ENCODE data around the gene GPX5.
A peak's percentile ranks its signal among the peaks of the same experiment; 100 is the strongest.

The GPX5 gene

DNA sequence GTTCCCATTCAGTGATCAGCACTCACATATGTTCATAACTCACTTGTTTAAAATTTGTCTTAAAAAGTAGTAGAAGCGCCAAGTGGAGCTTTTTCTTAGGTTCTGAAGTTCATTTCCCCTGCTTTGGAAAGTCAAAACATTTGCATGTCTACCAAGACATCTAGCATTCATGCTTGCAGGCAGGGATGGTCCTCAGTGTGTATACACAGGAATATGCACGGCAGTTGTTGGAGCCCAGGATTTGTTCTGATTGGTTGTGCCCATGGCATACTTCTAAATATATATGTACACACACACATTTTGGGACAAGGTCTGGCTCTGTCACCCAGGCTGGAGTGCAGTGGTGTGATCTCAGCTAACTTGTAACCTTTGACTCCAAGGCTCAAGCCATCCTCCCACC, 7.7 kb upstream of the GPX5 start:
- H3K9ac ChIP-seq (ENCODE audit: low read length) = no peak overlapping the region
- no peak overlapping the region for H3K4me2 ChIP-seq (ENCODE audit: low read length)
- no peak overlapping the region for H3K23ac ChIP-seq (ENCODE audit: low read length)
- no peak overlapping the region for H3K4ac ChIP-seq (ENCODE audit: low read depth, low read length)
- no peak overlapping the region for H3K18ac ChIP-seq (ENCODE audit: low read length)
- H2BK15ac ChIP-seq (replicated peaks; ENCODE audit: low read depth) = no peak overlapping the region
- no peak overlapping the region for H3K27ac ChIP-seq (ENCODE audit: low read depth, low read length)
- no peak for DNase-seq
- no peaks in the 10 kb centered on the region for H3K36me3 ChIP-seq (ENCODE audit: control insufficient read depth, insufficient read depth, low read length)
- no peak overlapping the region for H4K8ac ChIP-seq (ENCODE audit: low read depth, low read length)
- no peak overlapping the region for H2BK5ac ChIP-seq (ENCODE audit: low read length)
- no peak overlapping the region for H4K5ac ChIP-seq (ENCODE audit: low read length)
- no peaks in the 10 kb centered on the region for H3K79me2 ChIP-seq (ENCODE audit: control insufficient read depth, insufficient read depth, low read length)
- no peak overlapping the region for H2BK120ac ChIP-seq (ENCODE audit: low read depth, low read length)
- no peak overlapping the region for H3K56ac ChIP-seq (ENCODE audit: low read length)
- no CpG with 5 or more reads among the region's 2 CpGs for WGBS (ENCODE audit: extremely low coverage, insufficient coverage, low lambda C conversion rate)
- H3K4me1 ChIP-seq (ENCODE audit: control insufficient read depth, low read depth, low read length) = no peaks in the 10 kb centered on the region
- H3K27me3 ChIP-seq (ENCODE audit: insufficient read depth, low read length, poor library complexity) = no peaks in the 10 kb centered on the region
- H2AK5ac ChIP-seq (ENCODE audit: low read length) = no peak overlapping the region
- no peaks in the 10 kb centered on the region for H3K79me1 ChIP-seq (ENCODE audit: low read length)
- no peak overlapping the region for H3K4me3 ChIP-seq (ENCODE audit: low read length)

DNA sequence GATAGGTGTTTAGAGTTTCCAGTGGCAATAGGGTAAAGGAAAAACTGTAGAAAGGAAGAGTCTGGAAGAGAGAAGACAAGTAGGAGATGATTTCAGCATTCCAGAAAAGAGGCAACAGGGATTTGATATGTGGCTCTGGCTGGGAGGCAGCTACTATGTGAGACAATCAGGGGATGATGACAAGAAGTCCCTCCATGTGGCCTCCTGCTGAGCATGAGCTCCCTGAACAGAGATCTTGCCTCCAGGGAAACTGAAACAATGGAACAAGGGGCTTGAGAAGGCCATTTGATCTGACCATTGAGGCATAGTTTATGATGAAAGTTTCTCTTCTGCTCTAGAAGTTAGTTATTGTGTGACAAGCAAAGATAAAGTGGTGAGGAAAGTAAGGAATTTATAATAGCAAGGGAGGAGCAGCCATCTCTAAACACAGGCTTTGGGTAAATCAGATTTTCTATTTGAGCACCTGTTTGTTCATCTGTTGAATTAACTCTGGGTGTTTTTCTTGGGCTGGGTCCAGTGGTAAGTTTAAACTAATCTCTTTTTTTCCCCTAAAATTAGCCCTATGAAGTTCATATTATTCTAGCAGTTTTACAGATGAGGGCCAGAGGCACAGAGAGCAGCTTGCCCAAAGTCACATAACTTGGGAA, 3.0 kb upstream of the GPX5 start:
- Histone ChIP-seq H3K56ac (ENCODE audit: low read length) (no peak overlapping the region), H3K23ac (ENCODE audit: low read length) (no peak overlapping the region), H2BK5ac (ENCODE audit: low read length) (no peak overlapping the region), H3K18ac (ENCODE audit: low read length) (no peak overlapping the region), H2AK5ac (ENCODE audit: low read length) (no peak overlapping the region), H3K4me1 (ENCODE audit: control insufficient read depth, low read depth, low read length) (no peaks in the 10 kb centered on the region), H3K27me3 (ENCODE audit: insufficient read depth, low read length, poor library complexity) (no peaks in the 10 kb centered on the region), H3K4me2 (ENCODE audit: low read length) (no peak overlapping the region), H3K79me2 (ENCODE audit: control insufficient read depth, insufficient read depth, low read length) (no peaks in the 10 kb centered on the region), H2BK120ac (ENCODE audit: low read depth, low read length) (no peak overlapping the region), H3K9ac (ENCODE audit: low read length) (no peak overlapping the region), H3K4ac (ENCODE audit: low read depth, low read length) (no peak overlapping the region), H4K8ac (ENCODE audit: low read depth, low read length) (no peak overlapping the region), H3K4me3 (ENCODE audit: low read length) (no peak overlapping the region), H3K36me3 (ENCODE audit: control insufficient read depth, insufficient read depth, low read length) (no peaks in the 10 kb centered on the region), H3K27ac (ENCODE audit: low read depth, low read length) (no peak overlapping the region), H4K5ac (ENCODE audit: low read length) (no peak overlapping the region), H3K79me1 (ENCODE audit: low read length) (no peaks in the 10 kb centered on the region), H2BK15ac (replicated peaks; ENCODE audit: low read depth) (no peak overlapping the region)
- DNase-seq = peak; percentile 74

DNA sequence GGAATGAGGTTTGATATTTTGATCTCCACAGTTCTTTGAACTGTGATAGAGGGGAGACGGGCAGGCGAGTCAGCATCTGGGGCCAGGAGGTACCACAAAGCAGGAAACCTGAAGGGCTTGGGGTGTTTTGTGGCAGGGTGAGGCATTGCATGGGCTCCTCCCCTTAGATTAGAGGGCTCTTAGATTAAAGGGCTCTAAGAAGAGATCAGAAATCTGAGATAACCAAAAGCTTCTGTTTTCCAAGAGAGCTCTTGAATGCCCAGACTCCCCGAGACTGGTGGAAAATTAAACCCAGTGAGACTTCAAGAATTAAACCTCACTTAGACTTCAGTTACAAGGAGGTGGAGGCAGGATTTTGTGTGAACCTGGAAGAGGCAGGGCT, 2.4 kb upstream of the GPX5 start:
- Histone ChIP-seq H2BK120ac (ENCODE audit: low read depth, low read length) (no peak overlapping the region), H3K27me3 (ENCODE audit: insufficient read depth, low read length, poor library complexity) (no peaks in the 10 kb centered on the region), H2BK5ac (ENCODE audit: low read length) (no peak overlapping the region), H3K4me2 (ENCODE audit: low read length) (no peak overlapping the region), H3K27ac (ENCODE audit: low read depth, low read length) (no peak overlapping the region), H2BK15ac (replicated peaks; ENCODE audit: low read depth) (no peak overlapping the region), H4K8ac (ENCODE audit: low read depth, low read length) (no peak overlapping the region), H3K79me1 (ENCODE audit: low read length) (no peaks in the 10 kb centered on the region), H3K36me3 (ENCODE audit: control insufficient read depth, insufficient read depth, low read length) (no peaks in the 10 kb centered on the region), H3K79me2 (ENCODE audit: control insufficient read depth, insufficient read depth, low read length) (no peaks in the 10 kb centered on the region), H3K23ac (ENCODE audit: low read length) (no peak overlapping the region), H3K4me1 (ENCODE audit: control insufficient read depth, low read depth, low read length) (no peaks in the 10 kb centered on the region), H3K18ac (ENCODE audit: low read length) (no peak overlapping the region), H3K4me3 (ENCODE audit: low read length) (no peak overlapping the region), H3K9ac (ENCODE audit: low read length) (no peak overlapping the region), H3K4ac (ENCODE audit: low read depth, low read length) (no peak overlapping the region), H3K56ac (ENCODE audit: low read length) (no peak overlapping the region), H4K5ac (ENCODE audit: low read length) (no peak overlapping the region), H2AK5ac (ENCODE audit: low read length) (no peak overlapping the region)
- DNase-seq = peak; percentile 53
- WGBS (ENCODE audit: extremely low coverage, insufficient coverage, low lambda C conversion rate) = no CpG with 5 or more reads among the region's 3 CpGs

DNA sequence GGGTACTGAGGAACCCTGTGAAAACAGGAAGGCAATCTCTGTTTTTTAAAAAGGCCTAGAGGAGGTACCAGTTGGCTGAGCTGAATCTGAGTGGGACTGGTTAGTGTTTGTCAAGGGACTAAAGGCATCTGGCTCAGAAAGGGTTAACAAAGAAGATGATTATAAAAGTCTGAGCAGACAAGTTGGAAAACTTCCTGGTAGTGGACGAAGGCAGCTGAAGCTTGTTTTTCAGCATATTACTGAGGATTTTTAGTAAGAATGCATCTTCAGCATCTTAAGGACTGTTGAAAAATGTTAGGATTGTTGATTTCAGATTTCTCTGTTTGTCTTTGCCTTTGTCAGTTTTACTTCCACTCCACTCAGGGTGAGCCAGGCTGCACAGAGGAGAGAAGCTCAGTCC, 5.1 kb downstream of the GPX5 start:
- Histone ChIP-seq H4K8ac (ENCODE audit: low read depth, low read length) (no peak overlapping the region), H2BK15ac (replicated peaks; ENCODE audit: low read depth) (no peak overlapping the region), H3K4me3 (ENCODE audit: low read length) (no peak overlapping the region), H3K4ac (ENCODE audit: low read depth, low read length) (no peak overlapping the region), H3K23ac (ENCODE audit: low read length) (no peak overlapping the region), H3K4me1 (ENCODE audit: control insufficient read depth, low read depth, low read length) (no peaks in the 10 kb centered on the region), H3K18ac (ENCODE audit: low read length) (no peak overlapping the region), H2BK120ac (ENCODE audit: low read depth, low read length) (no peak overlapping the region), H4K5ac (ENCODE audit: low read length) (no peak overlapping the region), H3K56ac (ENCODE audit: low read length) (no peak overlapping the region), H3K27ac (ENCODE audit: low read depth, low read length) (no peak overlapping the region), H3K4me2 (ENCODE audit: low read length) (no peak overlapping the region), H3K27me3 (ENCODE audit: insufficient read depth, low read length, poor library complexity) (no peaks in the 10 kb centered on the region), H3K9ac (ENCODE audit: low read length) (no peak overlapping the region), H2AK5ac (ENCODE audit: low read length) (no peak overlapping the region), H3K36me3 (ENCODE audit: control insufficient read depth, insufficient read depth, low read length) (no peaks in the 10 kb centered on the region), H2BK5ac (ENCODE audit: low read length) (no peak overlapping the region), H3K79me1 (ENCODE audit: low read length) (no peaks in the 10 kb centered on the region), H3K79me2 (ENCODE audit: control insufficient read depth, insufficient read depth, low read length) (no peaks in the 10 kb centered on the region)
- DNase-seq = no peak
- no CpG with 5 or more reads among the region's 1 CpG for WGBS (ENCODE audit: extremely low coverage, insufficient coverage, low lambda C conversion rate)

DNA sequence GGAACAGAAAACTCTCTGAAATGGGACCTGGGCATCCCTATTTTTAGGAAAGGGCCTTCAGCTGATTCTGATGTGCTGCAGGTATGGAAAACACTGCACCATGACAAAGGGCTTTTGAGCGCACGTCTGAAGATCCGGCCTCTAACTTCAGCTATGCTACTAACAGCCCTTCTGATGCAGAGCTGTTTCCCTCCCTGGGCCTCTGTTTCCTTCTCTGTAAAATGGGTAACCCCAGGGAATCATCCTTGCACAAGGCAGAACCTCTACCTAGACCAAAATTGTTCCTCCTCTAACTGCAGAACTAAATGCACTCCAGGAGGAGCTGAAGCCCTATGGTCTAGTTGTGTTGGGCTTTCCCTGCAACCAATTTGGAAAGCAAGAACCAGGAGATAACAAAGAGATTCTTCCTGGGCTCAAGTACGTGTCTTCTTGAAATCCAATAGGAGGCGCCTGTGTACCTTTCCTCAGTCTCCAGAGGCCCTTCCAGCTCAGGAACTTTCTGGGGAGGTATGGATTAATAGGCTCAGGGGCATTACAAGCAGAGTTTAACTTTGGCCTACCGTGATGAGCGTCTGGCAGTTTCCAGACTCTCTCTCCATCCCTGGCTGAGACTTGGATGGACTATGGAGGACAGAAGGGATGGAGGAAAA, 5.9 kb downstream of the GPX5 start:
- Histone ChIP-seq H2BK15ac (replicated peaks; ENCODE audit: low read depth) (no peak overlapping the region), H2BK5ac (ENCODE audit: low read length) (no peak overlapping the region), H2BK120ac (ENCODE audit: low read depth, low read length) (no peak overlapping the region), H2AK5ac (ENCODE audit: low read length) (no peak overlapping the region), H3K4ac (ENCODE audit: low read depth, low read length) (no peak overlapping the region), H4K5ac (ENCODE audit: low read length) (no peak overlapping the region), H3K27ac (ENCODE audit: low read depth, low read length) (no peak overlapping the region), H4K8ac (ENCODE audit: low read depth, low read length) (no peak overlapping the region), H3K56ac (ENCODE audit: low read length) (peak overlapping the region; percentile 37), H3K23ac (ENCODE audit: low read length) (no peak overlapping the region), H3K4me1 (ENCODE audit: control insufficient read depth, low read depth, low read length) (no peaks in the 10 kb centered on the region), H3K27me3 (ENCODE audit: insufficient read depth, low read length, poor library complexity) (no peaks in the 10 kb centered on the region), H3K79me2 (ENCODE audit: control insufficient read depth, insufficient read depth, low read length) (no peaks in the 10 kb centered on the region), H3K18ac (ENCODE audit: low read length) (no peak overlapping the region), H3K79me1 (ENCODE audit: low read length) (no peaks in the 10 kb centered on the region), H3K9ac (ENCODE audit: low read length) (peak overlapping the region; percentile 8), H3K36me3 (ENCODE audit: control insufficient read depth, insufficient read depth, low read length) (no peaks in the 10 kb centered on the region), H3K4me3 (ENCODE audit: low read length) (no peak overlapping the region), H3K4me2 (ENCODE audit: low read length) (no peak overlapping the region)
- DNase-seq = peak; percentile 87
- WGBS (ENCODE audit: extremely low coverage, insufficient coverage, low lambda C conversion rate) = no CpG with 5 or more reads among the region's 7 CpGs

DNA sequence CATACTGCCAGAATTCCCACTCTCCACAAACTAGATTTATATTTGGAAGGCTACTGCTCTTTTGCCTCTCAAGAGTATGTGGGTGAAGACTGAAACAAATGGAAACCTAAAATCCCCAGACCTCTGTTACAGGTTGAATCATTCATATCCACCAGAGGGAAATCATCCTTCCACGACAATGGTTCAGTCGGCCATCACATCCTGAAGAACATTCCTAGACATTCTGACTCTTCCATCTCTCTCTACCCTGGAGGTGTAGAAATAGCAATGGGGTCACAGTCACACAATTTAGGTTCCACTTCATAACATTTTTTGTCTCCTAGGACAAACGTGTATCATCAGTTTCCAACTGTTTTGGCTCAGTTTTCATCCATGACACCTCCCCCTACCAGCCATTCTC, 8.6 kb downstream of the GPX5 start:
- Histone ChIP-seq H3K79me1 (ENCODE audit: low read length) (no peaks in the 10 kb centered on the region), H3K4me3 (ENCODE audit: low read length) (no peak overlapping the region), H2AK5ac (ENCODE audit: low read length) (no peak overlapping the region), H3K9ac (ENCODE audit: low read length) (no peak overlapping the region), H3K36me3 (ENCODE audit: control insufficient read depth, insufficient read depth, low read length) (no peaks in the 10 kb centered on the region), H4K8ac (ENCODE audit: low read depth, low read length) (no peak overlapping the region), H3K23ac (ENCODE audit: low read length) (no peak overlapping the region), H3K4ac (ENCODE audit: low read depth, low read length) (no peak overlapping the region), H3K56ac (ENCODE audit: low read length) (no peak overlapping the region), H3K27me3 (ENCODE audit: insufficient read depth, low read length, poor library complexity) (no peaks in the 10 kb centered on the region), H2BK5ac (ENCODE audit: low read length) (no peak overlapping the region), H3K27ac (ENCODE audit: low read depth, low read length) (no peak overlapping the region), H2BK120ac (ENCODE audit: low read depth, low read length) (no peak overlapping the region), H4K5ac (ENCODE audit: low read length) (no peak overlapping the region), H3K4me1 (ENCODE audit: control insufficient read depth, low read depth, low read length) (no peaks in the 10 kb centered on the region), H2BK15ac (replicated peaks; ENCODE audit: low read depth) (no peak overlapping the region), H3K79me2 (ENCODE audit: control insufficient read depth, insufficient read depth, low read length) (no peaks in the 10 kb centered on the region), H3K18ac (ENCODE audit: low read length) (no peak overlapping the region), H3K4me2 (ENCODE audit: low read length) (no peak overlapping the region)
- no CpG with 5 or more reads among the region's 3 CpGs for WGBS (ENCODE audit: extremely low coverage, insufficient coverage, low lambda C conversion rate)
- DNase-seq = no peak

Data from mesendoderm (in vitro differentiated cells).